Measurements from ENCODE around the gene OTOG.

DNA sequence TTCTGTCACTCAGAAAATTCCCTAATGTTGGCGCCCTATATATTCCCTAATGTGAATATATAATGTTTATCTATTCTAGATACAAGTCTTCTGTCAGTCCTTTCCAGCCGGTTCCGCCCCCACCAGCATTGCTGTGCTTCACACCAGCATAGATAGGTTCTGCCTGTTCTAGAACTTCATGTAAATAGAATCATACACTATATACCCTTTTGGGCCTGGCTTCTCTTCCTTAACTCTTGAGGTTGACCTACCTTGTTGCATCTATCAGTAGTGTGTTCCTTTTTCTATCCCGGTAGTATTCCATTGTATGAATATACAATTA lies 34.6 kb downstream of the OTOG start:
- TF ChIP-seq, protein P1, sequence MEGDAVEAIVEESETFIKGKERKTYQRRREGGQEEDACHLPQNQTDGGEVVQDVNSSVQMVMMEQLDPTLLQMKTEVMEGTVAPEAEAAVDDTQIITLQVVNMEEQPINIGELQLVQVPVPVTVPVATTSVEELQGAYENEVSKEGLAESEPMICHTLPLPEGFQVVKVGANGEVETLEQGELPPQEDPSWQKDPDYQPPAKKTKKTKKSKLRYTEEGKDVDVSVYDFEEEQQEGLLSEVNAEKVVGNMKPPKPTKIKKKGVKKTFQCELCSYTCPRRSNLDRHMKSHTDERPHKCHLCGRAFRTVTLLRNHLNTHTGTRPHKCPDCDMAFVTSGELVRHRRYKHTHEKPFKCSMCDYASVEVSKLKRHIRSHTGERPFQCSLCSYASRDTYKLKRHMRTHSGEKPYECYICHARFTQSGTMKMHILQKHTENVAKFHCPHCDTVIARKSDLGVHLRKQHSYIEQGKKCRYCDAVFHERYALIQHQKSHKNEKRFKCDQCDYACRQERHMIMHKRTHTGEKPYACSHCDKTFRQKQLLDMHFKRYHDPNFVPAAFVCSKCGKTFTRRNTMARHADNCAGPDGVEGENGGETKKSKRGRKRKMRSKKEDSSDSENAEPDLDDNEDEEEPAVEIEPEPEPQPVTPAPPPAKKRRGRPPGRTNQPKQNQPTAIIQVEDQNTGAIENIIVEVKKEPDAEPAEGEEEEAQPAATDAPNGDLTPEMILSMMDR (conservative IDR thresholded peaks at IDR 0.05) = no peak
- TF ChIP-seq EZH2 (IDR thresholded peaks at IDR 0.05; ENCODE audit: low read depth) = no peak
